GM18526 (cell line): ENCODE measurements around the gene SARS2.

ENCODE experiments used
- POLR2A ChIP-seq: IDR thresholded peaks from 3 replicates; pipeline ENCODE4 v1.6.1; 2011; ENCODE audit not compliant: insufficient read length; ENCODE audit errors: extremely low read depth

Gene SARS2

GRCh38 chr19:38930776-38931520 lies 385 bp upstream of the SARS2 start, which contains the start of gene MRPS12:
Gene MRPS12, plus strand, starts transcription at chr19:38930944. Its CDS starts 351 bp downstream, at chr19:38931295.
- TF ChIP-seq POLR2A, result peak; percentile 90

GRCh38 chr19:38928391-38929001 lies 2.1 kb downstream of the SARS2 start:
- no peak for TF ChIP-seq POLR2A

GRCh38 chr19:38924388-38924787 lies 6.2 kb downstream of the SARS2 start:
- TF ChIP-seq POLR2A, result no peak

- TF ChIP-seq POLR2A, result no peak
Observed at GRCh38 chr19:38922482-38922881, 8.1 kb downstream of the SARS2 start.

- TF ChIP-seq POLR2A, result no peak
Observed at GRCh38 chr19:38921420-38922274, 8.9 kb downstream of the SARS2 start.

- no peak for TF ChIP-seq POLR2A
Observed at GRCh38 chr19:38920602-38921419, 9.8 kb downstream of the SARS2 start.

- no peak for TF ChIP-seq POLR2A
Observed at GRCh38 chr19:38919837-38920601, 10.5 kb downstream of the SARS2 start.

GRCh38 chr19:38918526-38918925 lies 12.0 kb downstream of the SARS2 start:
- no peak for TF ChIP-seq POLR2A

GRCh38 chr19:38917921-38918491 lies 12.6 kb downstream of the SARS2 start:
- no peak for TF ChIP-seq POLR2A

- no peak for TF ChIP-seq POLR2A
Observed at GRCh38 chr19:38917516-38917915, 13.0 kb downstream of the SARS2 start.

- TF ChIP-seq POLR2A, result no peak
Observed at GRCh38 chr19:38915329-38916321, 14.9 kb downstream of the SARS2 start.

- TF ChIP-seq POLR2A, result no peak
Observed at GRCh38 chr19:38913958-38914357, 16.6 kb downstream of the SARS2 start.
